IMR-90 (cell line): Measurements from ENCODE around the gene SLC9A3. TPM values are rescaled to one million over a fixed set of nuclear protein-coding genes. Genes with fewer than 3 reads are reported as not detected.

Experiments used
- ATAC-seq: fragments of 200-7000 bp; cut with Tn5 transposase; 2 replicates; pipeline ENCODE4 v1.9.1; 2020; ENCODE audit warnings: low read depth, mild to moderate bottlenecking, moderate library complexity
- BruUV-seq: library from RNA; stranded (reverse); fragments of 400-500 nt; replicated peaks from 2 replicates; lab custom pipeline; 2021; lab: Mats Ljungman, UMichigan
- CTCF ChIA-PET: fragments of 300-600 bp; formaldehyde crosslinking; extraction: SDS; loops from one replicate; lab custom pipeline; 2021; ENCODE audit warnings: antibody characterized with exemption; lab: Yijun Ruan, JAX
- POLR2A ChIA-PET: fragments of 300-600 bp; sonication (Branson Sonifier 250); formaldehyde crosslinking; loops from one replicate; lab custom pipeline; 2022; ENCODE audit warnings: antibody characterized with exemption; ENCODE audit not compliant: unreplicated experiment; lab: Charles Lee
- DNase-seq: peaks from one replicate; pipeline ENCODE4 v3.0.0; 2013
- H2AFZ ChIP-seq: replicated peaks from 2 replicates; pipeline ENCODE3; 2013; ENCODE audit warnings: low read length, mild to moderate bottlenecking; ENCODE audit not compliant: poor library complexity
- H2AK5ac ChIP-seq: 2 replicates; pipeline ENCODE4 v1.6.1; 2013; ENCODE audit warnings: low read depth, low read length, inconsistent platforms
- H2AK9ac ChIP-seq: replicated peaks from 2 replicates; pipeline ENCODE3; 2013; ENCODE audit warnings: mild to moderate bottlenecking, low read depth, low read length, moderate library complexity; ENCODE audit not compliant: poor library complexity
- H2BK120ac ChIP-seq: 2 replicates; pipeline ENCODE4 v1.6.1; 2013; ENCODE audit warnings: low read depth, low read length, inconsistent platforms
- H2BK15ac ChIP-seq: 3 replicates; pipeline ENCODE4 v1.6.1; 2013; ENCODE audit warnings: low read depth, low read length, inconsistent platforms
- H2BK20ac ChIP-seq: 2 replicates; pipeline ENCODE4 v1.6.1; 2013; ENCODE audit warnings: low read depth, mild to moderate bottlenecking, inconsistent platforms, low read length, moderate library complexity
- H2BK5ac ChIP-seq: 2 replicates; pipeline ENCODE4 v1.6.1; 2013; ENCODE audit warnings: mild to moderate bottlenecking, low read depth, low read length, inconsistent platforms; ENCODE audit not compliant: poor library complexity, severe bottlenecking
- H3K14ac ChIP-seq: replicated peaks from 2 replicates; pipeline ENCODE4 v1.6.1; 2013; ENCODE audit warnings: low read depth, low read length, inconsistent platforms
- H3K18ac ChIP-seq: 2 replicates; pipeline ENCODE4 v1.6.1; 2013; ENCODE audit warnings: low read depth, low read length, control low read depth
- H3K23ac ChIP-seq: 2 replicates; pipeline ENCODE4 v1.6.1; 2013; ENCODE audit warnings: low read depth, low read length, inconsistent platforms
- H3K27ac ChIP-seq: 2 replicates; pipeline ENCODE4 v1.5.1; 2013; ENCODE audit warnings: mild to moderate bottlenecking, control low read depth, low read length; ENCODE audit not compliant: insufficient read depth
- H3K27me3 ChIP-seq: 2 replicates; pipeline ENCODE4 v1.6.1; 2013; ENCODE audit warnings: low read length; ENCODE audit not compliant: control insufficient read depth, insufficient read depth
- H3K36me3 ChIP-seq: 2 replicates; pipeline ENCODE4 v1.6.1; 2013; ENCODE audit warnings: low read length, mixed read lengths; ENCODE audit not compliant: control insufficient read depth, insufficient read depth
- H3K4ac ChIP-seq: 2 replicates; pipeline ENCODE4 v1.6.1; 2013; ENCODE audit warnings: low read depth, low read length, inconsistent platforms
- H3K4me1 ChIP-seq: 2 replicates; pipeline ENCODE4 v1.6.1; 2013; ENCODE audit warnings: low read length, mixed read lengths; ENCODE audit not compliant: control insufficient read depth, insufficient read depth
- H3K4me2 ChIP-seq: 2 replicates; pipeline ENCODE4 v1.6.1; 2013; ENCODE audit warnings: low read depth, mild to moderate bottlenecking, control low read depth, low read length, moderate library complexity
- H3K4me3 ChIP-seq: 2 replicates; pipeline ENCODE4 v1.5.1; 2013; ENCODE audit warnings: low read depth, mild to moderate bottlenecking, control low read depth, low read length, moderate library complexity; ENCODE audit not compliant: insufficient read depth
- H3K56ac ChIP-seq: 2 replicates; pipeline ENCODE4 v1.6.1; 2013; ENCODE audit warnings: low read length, inconsistent platforms; ENCODE audit not compliant: insufficient read depth; ENCODE audit errors: extremely low read depth
- H3K79me1 ChIP-seq, 2 experiments: 2 replicates each; pipeline ENCODE4 v1.6.1; 2013; ENCODE audit warnings: low read length in 2 of 2, inconsistent platforms in 1 of 2, low read depth in 1 of 2
- H3K9ac ChIP-seq: 2 replicates; pipeline ENCODE4 v1.6.1; 2013; ENCODE audit warnings: low read depth, low read length, control low read depth
- H3K9me1 ChIP-seq: 2 replicates; pipeline ENCODE4 v1.6.1; 2013; ENCODE audit warnings: low read length, inconsistent platforms; ENCODE audit not compliant: insufficient read depth
- H3K9me3 ChIP-seq: 2 replicates; pipeline ENCODE4 v1.6.1; 2013; ENCODE audit warnings: low read length; ENCODE audit not compliant: control insufficient read depth, insufficient read depth
- H4K20me1 ChIP-seq: 2 replicates; pipeline ENCODE4 v1.6.1; 2013; ENCODE audit warnings: low read length, inconsistent platforms; ENCODE audit not compliant: insufficient read depth
- H4K5ac ChIP-seq: 2 replicates; pipeline ENCODE4 v1.6.1; 2013; ENCODE audit warnings: mild to moderate bottlenecking, low read depth, low read length, control low read depth
- H4K8ac ChIP-seq, 2 experiments: 2 replicates each; pipeline ENCODE4 v1.6.1; 2013; ENCODE audit warnings: low read depth in 2 of 2, low read length in 2 of 2, control low read depth in 1 of 2, inconsistent platforms in 1 of 2
- H4K91ac ChIP-seq: 2 replicates; pipeline ENCODE4 v1.6.1; 2013; ENCODE audit warnings: low read depth, low read length, inconsistent platforms; ENCODE audit not compliant: insufficient read depth
- CEBPB ChIP-seq: IDR thresholded peaks from 2 replicates; pipeline ENCODE4 v1.6.1; 2012; ENCODE audit warnings: low read depth, low read length, improper control_type of control experiment
- CHD1 ChIP-seq: IDR thresholded peaks from 2 replicates; pipeline ENCODE4 v1.6.1; 2012; ENCODE audit warnings: low read depth, low read length, improper control_type of control experiment
- FOS ChIP-seq: fragments of 150-350 bp; IDR thresholded peaks from 2 replicates; pipeline ENCODE4 v1.6.1; 2016; ENCODE audit warnings: low read depth, low read length
- MAFK ChIP-seq: IDR thresholded peaks from 2 replicates; pipeline ENCODE4 v1.6.1; 2012; ENCODE audit warnings: low read depth, low read length, improper control_type of control experiment
- MXI1 ChIP-seq: IDR thresholded peaks from 2 replicates; pipeline ENCODE4 v1.6.1; 2012; ENCODE audit warnings: low read depth, mild to moderate bottlenecking, low read length, moderate library complexity, borderline replicate concordance
- NFE2L2 ChIP-seq: fragments of 150-350 bp; IDR thresholded peaks from 2 replicates; pipeline ENCODE4 v1.6.1; 2016; ENCODE audit warnings: low read depth, mild to moderate bottlenecking, low read length
- POLR2A ChIP-seq: IDR thresholded peaks from 2 replicates; pipeline ENCODE4 v1.6.1; 2012; ENCODE audit warnings: mild to moderate bottlenecking, low read depth, low read length
- RAD21 ChIP-seq: IDR thresholded peaks from 2 replicates; pipeline ENCODE4 v1.6.1; 2012; ENCODE audit warnings: low read length, improper control_type of control experiment
- RCOR1 ChIP-seq: IDR thresholded peaks from 2 replicates; pipeline ENCODE4 v1.6.1; 2012; ENCODE audit warnings: mild to moderate bottlenecking, low read length, improper control_type of control experiment; ENCODE audit not compliant: insufficient replicate concordance
- RFX5 ChIP-seq: IDR thresholded peaks from 2 replicates; pipeline ENCODE4 v1.8.0; 2012; ENCODE audit warnings: low read depth, mild to moderate bottlenecking, low read length, moderate library complexity
- WGBS, 2 experiments: methylation state at CpG; one replicate each; pipeline versions ENCODE4 v1.1.5 to v1.1.7; 2013; ENCODE audit warnings: missing lambda C conversion rate in 2 of 2; ENCODE audit not compliant: insufficient read length in 1 of 2; ENCODE audit errors: extremely low coverage in 2 of 2; 5-methylcytosine and 5-hydroxymethylcytosine counted together
- dilution Hi-C: fragments of 300-500 bp; cut with HindIII; formaldehyde crosslinking; loops from one replicate; pipeline ENCODE4 v1.14.3; 2018; ENCODE audit warnings: low sequenced_read_pairs; ENCODE audit not compliant: unreplicated experiment
- in situ Hi-C: fragments of 300-500 bp; cut with MboI; formaldehyde crosslinking; loops from 3 replicates; pipeline ENCODE4 v1.14.3; 2019; ENCODE audit warnings: low sequenced_read_pairs, inconsistent platforms, mixed read lengths
- intact Hi-C: fragments of 100-400 bp; cut with micrococcal nuclease; formaldehyde crosslinking; loops from 2 replicates; pipeline ENCODE4 v1.10.0; 2022
- polyA plus RNA-seq, 3 experiments: library from polyadenylated mRNA; depleted of rRNA; stranded (reverse); fragments of >200 nt; gene quantifications; 2 replicates each; pipeline ENCODE4 v1.2.3, GENCODE V29; 2012; ENCODE audit warnings: low replicate concordance in 1 of 3
- total RNA-seq: library from RNA; depleted of rRNA; stranded (reverse); fragments of >200 nt; gene quantifications from 2 replicates; pipeline ENCODE4 v1.2.3, GENCODE V29; 2012
- TF ChIP-seq, protein P1 (sequence below): fragments of 150-350 bp; IDR thresholded peaks from 2 replicates; pipeline ENCODE4 v1.6.1; 2017; ENCODE audit warnings: mild to moderate bottlenecking, antibody characterized with exemption, low read length, low read depth
- TF ChIP-seq, protein P2 (sequence below): conservative IDR thresholded peaks from 2 replicates; pipeline ENCODE4 v1.5.1; 2012; ENCODE audit warnings: mild to moderate bottlenecking, low read depth, low read length, improper control_type of control experiment
- TF ChIP-seq, protein P3 (sequence below): fragments of 150-350 bp; IDR thresholded peaks from 2 replicates; pipeline ENCODE4 v1.6.1; 2016; ENCODE audit warnings: low read depth, mild to moderate bottlenecking, low read length, moderate library complexity, borderline replicate concordance

Gene SLC9A3
- total and polyA plus RNA-seq, 2 of the 4 experiments (the other 2 are of a cell fraction), result 0.72 to 1.5 TPM

DNA sequence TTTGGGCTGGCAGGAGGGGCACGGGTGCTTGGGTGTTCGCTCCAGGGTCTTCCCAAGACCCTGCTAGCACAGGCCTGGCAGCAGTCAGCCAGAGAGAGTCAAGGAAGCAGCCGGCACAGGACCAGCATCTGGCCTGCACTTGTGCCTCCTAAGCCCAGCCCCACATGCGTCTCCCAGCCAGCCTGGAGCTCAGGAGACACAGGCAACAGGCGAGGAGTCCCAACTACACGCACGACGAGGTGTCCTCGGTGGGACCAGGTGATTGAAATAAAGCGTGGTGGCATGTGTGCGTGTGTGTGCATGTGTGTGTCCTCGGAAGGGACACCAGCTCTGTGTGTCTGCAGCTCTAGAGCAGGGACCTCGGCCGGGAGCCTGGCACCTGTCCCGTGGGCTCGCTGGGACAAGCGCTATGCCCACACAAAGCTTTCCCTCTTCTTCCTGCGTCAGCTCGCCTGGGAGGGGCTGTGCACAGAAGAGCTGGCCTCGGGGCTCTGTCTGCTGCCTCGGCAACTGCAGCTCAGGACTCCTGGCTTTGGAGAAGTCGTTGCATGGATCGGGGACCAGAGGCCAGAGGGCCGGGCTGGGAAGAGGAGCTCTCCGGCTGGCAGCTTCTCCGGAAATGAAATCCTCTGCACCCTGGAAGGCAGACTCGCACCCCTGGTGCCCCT lies 14.7 kb upstream of the SLC9A3 start:
- H3K14ac ChIP-seq, result no peak overlapping the region

More for the DNA sequence above, 14.7 kb upstream of the SLC9A3 start:
- Histone ChIP-seq H3K9me1 (no peaks in the 10 kb centered on the region), H3K27ac (no peak overlapping the region), H4K8ac (no peak overlapping the region), H3K36me3 (no peaks in the 10 kb centered on the region), H2BK20ac (no peak overlapping the region), H3K9me3 (no peaks in the 10 kb centered on the region), H2AFZ (no peak overlapping the region), H3K56ac (no peak overlapping the region), H2BK120ac (no peak overlapping the region), H4K91ac (no peak overlapping the region), H3K23ac (no peak overlapping the region), H2BK15ac (no peak overlapping the region), H3K27me3 (peaks cover 46% of the 10 kb centered on the region), H3K4ac (no peak overlapping the region), H2BK5ac (no peak overlapping the region), H2AK5ac (no peak overlapping the region), H3K9ac (no peak overlapping the region), H3K4me2 (no peak overlapping the region), H3K18ac (no peak overlapping the region), H3K4me3 (no peak overlapping the region), H4K20me1 (no peaks in the 10 kb centered on the region), H3K4me1 (no peaks in the 10 kb centered on the region; the same call in 1 of the 2 replicates), H4K5ac (no peak overlapping the region), H3K79me1 (no peaks in the 10 kb centered on the region), H2AK9ac (no peak overlapping the region)
- dilution Hi-C loops (no loop called here), intact Hi-C loops (no loop called here), in situ Hi-C loops (no loop called here)
- WGBS, 2 experiments, result 57% methylated on average over 21 of the region's 27 CpGs; no CpG with 5 or more reads in 1 of the 2 experiments
- no peak for TF ChIP-seq CEBPB
- no peak for TF ChIP-seq MAFK
- TF ChIP-seq POLR2A, result no peak
- no peak for TF ChIP-seq RAD21
- no peak for TF ChIP-seq RFX5
- TF ChIP-seq CHD1, result no peak
- TF ChIP-seq, protein P1, sequence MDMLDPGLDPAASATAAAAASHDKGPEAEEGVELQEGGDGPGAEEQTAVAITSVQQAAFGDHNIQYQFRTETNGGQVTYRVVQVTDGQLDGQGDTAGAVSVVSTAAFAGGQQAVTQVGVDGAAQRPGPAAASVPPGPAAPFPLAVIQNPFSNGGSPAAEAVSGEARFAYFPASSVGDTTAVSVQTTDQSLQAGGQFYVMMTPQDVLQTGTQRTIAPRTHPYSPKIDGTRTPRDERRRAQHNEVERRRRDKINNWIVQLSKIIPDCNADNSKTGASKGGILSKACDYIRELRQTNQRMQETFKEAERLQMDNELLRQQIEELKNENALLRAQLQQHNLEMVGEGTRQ, result no peak
- TF ChIP-seq NFE2L2, result no peak
- no peak for TF ChIP-seq FOS
- no peak for TF ChIP-seq MXI1
- TF ChIP-seq RCOR1, result no peak
- TF ChIP-seq, protein P2, sequence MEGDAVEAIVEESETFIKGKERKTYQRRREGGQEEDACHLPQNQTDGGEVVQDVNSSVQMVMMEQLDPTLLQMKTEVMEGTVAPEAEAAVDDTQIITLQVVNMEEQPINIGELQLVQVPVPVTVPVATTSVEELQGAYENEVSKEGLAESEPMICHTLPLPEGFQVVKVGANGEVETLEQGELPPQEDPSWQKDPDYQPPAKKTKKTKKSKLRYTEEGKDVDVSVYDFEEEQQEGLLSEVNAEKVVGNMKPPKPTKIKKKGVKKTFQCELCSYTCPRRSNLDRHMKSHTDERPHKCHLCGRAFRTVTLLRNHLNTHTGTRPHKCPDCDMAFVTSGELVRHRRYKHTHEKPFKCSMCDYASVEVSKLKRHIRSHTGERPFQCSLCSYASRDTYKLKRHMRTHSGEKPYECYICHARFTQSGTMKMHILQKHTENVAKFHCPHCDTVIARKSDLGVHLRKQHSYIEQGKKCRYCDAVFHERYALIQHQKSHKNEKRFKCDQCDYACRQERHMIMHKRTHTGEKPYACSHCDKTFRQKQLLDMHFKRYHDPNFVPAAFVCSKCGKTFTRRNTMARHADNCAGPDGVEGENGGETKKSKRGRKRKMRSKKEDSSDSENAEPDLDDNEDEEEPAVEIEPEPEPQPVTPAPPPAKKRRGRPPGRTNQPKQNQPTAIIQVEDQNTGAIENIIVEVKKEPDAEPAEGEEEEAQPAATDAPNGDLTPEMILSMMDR, result no peak
- TF ChIP-seq, protein P3, sequence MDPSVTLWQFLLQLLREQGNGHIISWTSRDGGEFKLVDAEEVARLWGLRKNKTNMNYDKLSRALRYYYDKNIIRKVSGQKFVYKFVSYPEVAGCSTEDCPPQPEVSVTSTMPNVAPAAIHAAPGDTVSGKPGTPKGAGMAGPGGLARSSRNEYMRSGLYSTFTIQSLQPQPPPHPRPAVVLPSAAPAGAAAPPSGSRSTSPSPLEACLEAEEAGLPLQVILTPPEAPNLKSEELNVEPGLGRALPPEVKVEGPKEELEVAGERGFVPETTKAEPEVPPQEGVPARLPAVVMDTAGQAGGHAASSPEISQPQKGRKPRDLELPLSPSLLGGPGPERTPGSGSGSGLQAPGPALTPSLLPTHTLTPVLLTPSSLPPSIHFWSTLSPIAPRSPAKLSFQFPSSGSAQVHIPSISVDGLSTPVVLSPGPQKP, result no peak
- ATAC-seq, result no peak
- no TSS peak for BruUV-seq
- POLR2A ChIA-PET, result no interaction called here
- no peak for DNase-seq
- CTCF ChIA-PET, result no interaction called here
